Ascending aorta (tissue), 2 donors: ENCODE measurements around the gene MSL3. TPM values are rescaled to one million over a fixed set of nuclear protein-coding genes. Genes with fewer than 3 reads are reported as not detected.

Experiments
- DNase-seq, 2 donors: peaks; one replicate each; pipeline ENCODE4 v3.0.0-alpha.2; 2019; ENCODE audit warnings: low spot score in 2 of 2
- H3K27ac ChIP-seq, 2 donors: fragments of 200-600 bp; sonication (generic); one replicate each; pipeline ENCODE4 v1.5.1; 2016 to 2017; ENCODE audit warnings: mild to moderate bottlenecking in 1 of 2
- H3K27me3 ChIP-seq: fragments of 200-600 bp; sonication (generic); one replicate; pipeline ENCODE4 v1.5.1; 2017
- H3K36me3 ChIP-seq, 2 donors: fragments of 200-600 bp; sonication (generic); one replicate each; pipeline ENCODE4 v1.5.1; 2016
- H3K4me1 ChIP-seq, 2 donors: fragments of 200-600 bp; sonication (generic); one replicate each; pipeline ENCODE4 v1.5.1; 2016 to 2017; ENCODE audit warnings: mild to moderate bottlenecking in 1 of 2
- H3K4me3 ChIP-seq, 2 donors: fragments of 200-600 bp; sonication (generic); one replicate each; pipeline ENCODE4 v1.5.1; 2016 to 2017; ENCODE audit warnings: mild to moderate bottlenecking in 1 of 2
- H3K9me3 ChIP-seq, 2 donors: fragments of 200-600 bp; sonication (generic); one replicate each; pipeline ENCODE4 v1.5.1; 2016
- intact Hi-C: fragments of 100-400 bp; cut with DNase I; formaldehyde crosslinking; loops from one replicate; pipeline ENCODE4 v1.15.1; 2023
- total RNA-seq: library from RNA; depleted of rRNA; stranded (reverse); fragments of >200 nt; gene quantifications from one replicate; pipeline ENCODE4 v1.1.0, GENCODE V29; 2016
- TF ChIP-seq, protein P1 (sequence below), 3 experiments: fragments of 200-600 bp in 2 of 3; fragments of 450-650 bp in 1 of 3; sonication (generic) in 2 of 3; IDR thresholded peaks; one replicate each; pipeline ENCODE4 v1.5.1; 2016 to 2019; ENCODE audit warnings: antibody characterized with exemption in 3 of 3, mild to moderate bottlenecking in 1 of 3, moderate library complexity in 1 of 3

Gene MSL3
- total RNA-seq, 1 donor from 2014 or later = 28.5 TPM

DNA sequence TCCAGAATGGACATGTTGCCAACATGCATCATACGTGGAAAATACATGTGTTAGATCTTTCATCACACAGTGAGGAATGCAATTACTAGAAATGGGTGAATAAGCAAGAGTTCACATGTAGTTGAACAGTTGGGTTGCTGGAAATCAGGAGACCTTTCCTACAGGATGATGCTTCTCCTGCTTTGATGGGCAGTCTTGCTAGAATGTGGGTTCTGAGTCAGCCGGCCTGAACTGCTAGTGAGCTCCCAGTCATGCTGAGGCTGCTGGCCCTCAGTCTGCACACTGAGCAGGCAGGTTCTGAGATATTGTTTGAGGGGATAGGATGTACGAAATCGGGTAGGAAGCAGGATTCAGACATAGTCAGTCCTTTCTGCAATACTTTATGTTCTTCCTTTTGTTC, 20.2 kb downstream of the MSL3 start:
- Histone ChIP-seq H3K27ac (no peak overlapping the region), H3K36me3 (no peaks in the 10 kb centered on the region), H3K4me3 (no peak overlapping the region), H3K27me3 (no peaks in the 10 kb centered on the region), H3K4me1 (no peaks in the 10 kb centered on the region), H3K9me3 (no peaks in the 10 kb centered on the region)
- DNase-seq = no peak
- intact Hi-C loops = no loop called here
- TF ChIP-seq, protein P1, sequence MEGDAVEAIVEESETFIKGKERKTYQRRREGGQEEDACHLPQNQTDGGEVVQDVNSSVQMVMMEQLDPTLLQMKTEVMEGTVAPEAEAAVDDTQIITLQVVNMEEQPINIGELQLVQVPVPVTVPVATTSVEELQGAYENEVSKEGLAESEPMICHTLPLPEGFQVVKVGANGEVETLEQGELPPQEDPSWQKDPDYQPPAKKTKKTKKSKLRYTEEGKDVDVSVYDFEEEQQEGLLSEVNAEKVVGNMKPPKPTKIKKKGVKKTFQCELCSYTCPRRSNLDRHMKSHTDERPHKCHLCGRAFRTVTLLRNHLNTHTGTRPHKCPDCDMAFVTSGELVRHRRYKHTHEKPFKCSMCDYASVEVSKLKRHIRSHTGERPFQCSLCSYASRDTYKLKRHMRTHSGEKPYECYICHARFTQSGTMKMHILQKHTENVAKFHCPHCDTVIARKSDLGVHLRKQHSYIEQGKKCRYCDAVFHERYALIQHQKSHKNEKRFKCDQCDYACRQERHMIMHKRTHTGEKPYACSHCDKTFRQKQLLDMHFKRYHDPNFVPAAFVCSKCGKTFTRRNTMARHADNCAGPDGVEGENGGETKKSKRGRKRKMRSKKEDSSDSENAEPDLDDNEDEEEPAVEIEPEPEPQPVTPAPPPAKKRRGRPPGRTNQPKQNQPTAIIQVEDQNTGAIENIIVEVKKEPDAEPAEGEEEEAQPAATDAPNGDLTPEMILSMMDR (IDR thresholded peaks at IDR 0.05) = no peak

DNA sequence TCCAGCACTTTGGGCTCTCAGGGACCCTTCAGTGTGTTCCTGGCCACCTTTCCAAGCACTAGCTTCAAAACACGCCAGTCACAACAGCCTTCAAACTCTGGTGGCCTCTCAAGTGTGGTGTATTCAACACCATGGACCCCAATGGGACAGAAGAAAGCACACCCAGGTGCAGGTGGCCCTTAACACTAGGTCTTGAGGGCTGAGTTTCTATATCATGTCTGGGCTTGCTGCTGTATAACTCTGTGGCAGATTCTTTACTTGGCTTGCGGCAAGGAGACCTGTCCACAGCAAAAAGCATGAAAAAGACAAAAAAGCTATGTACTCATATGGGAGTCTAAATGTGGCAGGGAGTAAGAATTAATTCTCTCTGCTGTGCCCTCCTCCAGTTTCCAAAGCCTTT, 23.1 kb downstream of the MSL3 start:
- intact Hi-C loops = no loop called here
- no peak for DNase-seq
- H3K27ac ChIP-seq = no peak overlapping the region
- no peaks in the 10 kb centered on the region for H3K9me3 ChIP-seq
- H3K27me3 ChIP-seq = no peaks in the 10 kb centered on the region
- no peaks in the 10 kb centered on the region for H3K36me3 ChIP-seq
- H3K4me1 ChIP-seq = no peaks in the 10 kb centered on the region
- no peak overlapping the region for H3K4me3 ChIP-seq
- TF ChIP-seq, protein P1 (IDR thresholded peaks at IDR 0.05) = no peak

DNA sequence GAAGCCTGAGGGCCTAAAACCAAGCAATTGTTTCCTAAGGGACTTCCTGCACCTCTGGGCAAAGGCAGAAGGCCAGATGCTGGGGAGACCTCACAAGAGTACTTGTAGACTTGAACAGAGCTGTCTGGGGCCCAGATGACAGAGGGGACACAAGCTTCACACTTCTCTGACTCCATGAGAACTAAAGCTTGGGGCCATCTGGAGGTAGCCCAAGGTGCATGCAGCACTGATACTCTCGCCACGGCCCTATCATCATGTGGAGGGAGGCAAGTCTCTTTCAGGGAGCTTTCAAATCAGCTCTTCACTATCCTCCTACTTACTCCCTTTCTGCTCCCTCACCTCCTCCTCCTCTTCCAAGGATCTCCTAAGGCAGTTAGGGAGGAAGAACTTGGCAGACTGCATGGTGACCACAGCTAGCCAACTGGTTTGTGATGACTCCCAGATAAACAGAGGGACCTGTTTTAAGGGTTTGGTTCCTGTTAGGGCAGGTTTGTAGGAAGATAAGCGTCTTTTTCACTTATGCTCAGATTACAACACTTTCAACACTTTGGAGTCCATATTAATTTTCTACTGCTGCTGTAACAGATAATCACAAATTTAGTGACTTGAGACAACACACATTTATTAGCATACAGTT, 23.8 kb downstream of the MSL3 start:
- Histone ChIP-seq H3K9me3 (no peaks in the 10 kb centered on the region), H3K36me3 (no peaks in the 10 kb centered on the region), H3K4me3 (no peak overlapping the region), H3K27ac (no peak overlapping the region), H3K27me3 (no peaks in the 10 kb centered on the region), H3K4me1 (no peaks in the 10 kb centered on the region)
- intact Hi-C loops = no loop called here
- TF ChIP-seq, protein P1 (IDR thresholded peaks at IDR 0.05) = no peak
- no peak for DNase-seq

GRCh38 chrX:11784543-11784942, 26.5 kb downstream of the MSL3 start:
- no peaks in the 10 kb centered on the region for H3K4me1 ChIP-seq
- no peak for DNase-seq
- intact Hi-C loops = no loop called here
- H3K9me3 ChIP-seq = no peaks in the 10 kb centered on the region
- TF ChIP-seq, protein P1 (IDR thresholded peaks at IDR 0.05) = no peak
- H3K4me3 ChIP-seq = no peak overlapping the region
- H3K27ac ChIP-seq = no peak overlapping the region
- H3K36me3 ChIP-seq = no peaks in the 10 kb centered on the region
- no peaks in the 10 kb centered on the region for H3K27me3 ChIP-seq

DNA sequence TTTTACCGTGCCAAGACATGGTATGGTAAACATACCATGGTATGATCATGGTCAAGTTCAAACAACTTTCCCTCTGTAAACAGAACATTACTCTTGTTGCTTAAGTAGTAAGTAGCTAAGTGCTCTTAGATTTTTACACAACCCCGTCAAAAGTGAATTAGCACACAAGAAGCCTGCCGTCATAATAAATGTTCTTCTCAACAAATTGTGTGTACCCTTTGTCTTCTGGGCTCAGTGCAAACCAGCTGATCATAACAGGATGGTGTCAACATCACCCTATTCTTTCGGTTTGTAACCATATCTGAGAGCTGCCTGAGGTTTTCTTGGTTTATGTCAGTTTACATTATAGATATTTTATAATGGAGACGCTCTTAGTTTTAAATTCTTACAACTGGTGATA, 28.8 kb downstream of the MSL3 start:
- TF ChIP-seq, protein P1 (IDR thresholded peaks at IDR 0.05) = no peak
- no peaks in the 10 kb centered on the region for H3K4me1 ChIP-seq
- peak overlapping the region in 1 of 2 donors; percentile 40 for H3K4me3 ChIP-seq
- H3K27ac ChIP-seq = no peak overlapping the region
- intact Hi-C loops = no loop called here
- no peaks in the 10 kb centered on the region for H3K27me3 ChIP-seq
- DNase-seq = no peak
- no peaks in the 10 kb centered on the region for H3K36me3 ChIP-seq
- H3K9me3 ChIP-seq = no peaks in the 10 kb centered on the region

DNA sequence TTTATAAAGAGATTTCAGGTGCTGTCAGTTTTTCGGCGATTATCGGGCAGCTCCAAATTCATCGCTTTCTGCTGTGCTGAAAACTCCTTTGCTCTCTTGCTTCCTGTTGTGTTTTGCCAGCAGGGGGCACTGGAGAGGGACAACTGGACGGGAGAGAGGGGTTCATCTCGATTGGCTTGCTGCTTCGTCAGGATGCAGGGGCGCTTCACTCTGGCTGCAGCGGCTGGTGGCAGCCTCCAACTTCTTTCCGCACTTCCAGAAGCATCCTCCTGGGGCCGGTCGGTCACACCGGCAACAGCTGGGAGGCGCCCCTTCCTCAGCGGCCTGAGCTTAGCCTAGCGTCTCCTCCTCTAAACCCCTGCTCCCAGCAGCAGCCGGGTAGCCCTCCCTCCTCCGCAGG, 29.5 kb downstream of the MSL3 start:
- intact Hi-C loops = no loop called here
- no peaks in the 10 kb centered on the region for H3K4me1 ChIP-seq
- H3K36me3 ChIP-seq = no peaks in the 10 kb centered on the region
- no peak overlapping the region for H3K27ac ChIP-seq
- TF ChIP-seq, protein P1 (IDR thresholded peaks at IDR 0.05) = peak; percentile 12 to 51 (median 31)
- no peaks in the 10 kb centered on the region for H3K27me3 ChIP-seq
- no peaks in the 10 kb centered on the region for H3K9me3 ChIP-seq
- H3K4me3 ChIP-seq = peak overlapping the region in 1 of 2 donors; percentile 40
- DNase-seq = peak in 1 of 2 donors; percentile 73
